H9 (cell line): ENCODE measurements around the gene TSC2. TPM values are rescaled to one million over a fixed set of nuclear protein-coding genes. Genes with fewer than 3 reads are reported as not detected.

Source experiments
- DNase-seq: peaks from one replicate; pipeline ENCODE4 v3.0.0-alpha.2; 2017
- H2AFZ ChIP-seq: one replicate; pipeline ENCODE4 v1.6.1; 2013; ENCODE audit warnings: mild to moderate bottlenecking, low read length, control low read depth, moderate library complexity
- H2AK5ac ChIP-seq: 2 replicates; pipeline ENCODE4 v1.6.1; 2013; ENCODE audit warnings: low read length, control low read depth, mixed read lengths; ENCODE audit not compliant: insufficient read length
- H2BK120ac ChIP-seq: one replicate; pipeline ENCODE4 v1.6.1; 2013; ENCODE audit warnings: low read depth, mild to moderate bottlenecking, low read length, control low read depth, inconsistent platforms; ENCODE audit not compliant: poor library complexity, severe bottlenecking
- H2BK12ac ChIP-seq: 2 replicates; pipeline ENCODE4 v1.6.1; 2013; ENCODE audit warnings: low read length, control low read depth, mixed read lengths, low read depth; ENCODE audit not compliant: insufficient read length
- H2BK15ac ChIP-seq: 2 replicates; pipeline ENCODE4 v1.6.1; 2013; ENCODE audit warnings: low read depth, low read length, control low read depth
- H2BK20ac ChIP-seq: one replicate; pipeline ENCODE4 v1.6.1; 2013; ENCODE audit warnings: low read depth, mild to moderate bottlenecking, low read length, control low read depth, inconsistent platforms; ENCODE audit not compliant: poor library complexity, severe bottlenecking
- H2BK5ac ChIP-seq: 2 replicates; pipeline ENCODE4 v1.6.1; 2013; ENCODE audit warnings: low read length, control low read depth, mixed read lengths; ENCODE audit not compliant: insufficient read length
- H3K14ac ChIP-seq: 2 replicates; pipeline ENCODE4 v1.6.1; 2013; ENCODE audit warnings: low read length, control low read depth; ENCODE audit not compliant: insufficient read depth
- H3K18ac ChIP-seq: 2 replicates; pipeline ENCODE4 v1.6.1; 2013; ENCODE audit warnings: low read depth, mild to moderate bottlenecking, mixed read lengths, low read length, control low read depth; ENCODE audit not compliant: insufficient read length
- H3K23ac ChIP-seq: 2 replicates; pipeline ENCODE4 v1.6.1; 2013; ENCODE audit warnings: low read length, control low read depth, mixed read lengths, low read depth; ENCODE audit not compliant: insufficient read length
- H3K23me2 ChIP-seq: 2 replicates; pipeline ENCODE4 v1.6.1; 2013; ENCODE audit warnings: low read depth, mild to moderate bottlenecking, mixed read lengths, low read length, control low read depth; ENCODE audit not compliant: insufficient read length, poor library complexity, severe bottlenecking
- H3K27ac ChIP-seq: 2 replicates; pipeline ENCODE4 v1.5.1; 2013; ENCODE audit warnings: low read length, control low read depth, mixed read lengths, low read depth; ENCODE audit not compliant: insufficient read length
- H3K27me3 ChIP-seq: 2 replicates; pipeline ENCODE4 v1.6.1; 2013; ENCODE audit warnings: low read length, control low read depth, inconsistent platforms; ENCODE audit not compliant: insufficient read depth
- H3K4ac ChIP-seq: 2 replicates; pipeline ENCODE4 v1.6.1; 2013; ENCODE audit warnings: low read depth, mild to moderate bottlenecking, control low read depth, inconsistent platforms, low read length, moderate library complexity
- H3K4me1 ChIP-seq: 2 replicates; pipeline ENCODE4 v1.6.1; 2013; ENCODE audit warnings: low read length, control low read depth, inconsistent platforms; ENCODE audit not compliant: insufficient read depth
- H3K4me2 ChIP-seq: 2 replicates; pipeline ENCODE4 v1.6.1; 2013; ENCODE audit warnings: low read length, control low read depth, mixed read lengths; ENCODE audit not compliant: insufficient read length, insufficient read depth
- H3K56ac ChIP-seq: 2 replicates; pipeline ENCODE4 v1.6.1; 2013; ENCODE audit warnings: low read depth, mild to moderate bottlenecking, mixed read lengths, low read length, control low read depth; ENCODE audit not compliant: insufficient read length
- H3K79me1 ChIP-seq: 2 replicates; pipeline ENCODE4 v1.6.1; 2013; ENCODE audit warnings: low read depth, mild to moderate bottlenecking, moderate library complexity, low read length, control low read depth, inconsistent platforms; ENCODE audit not compliant: insufficient read depth, poor library complexity, severe bottlenecking
- H3K79me2 ChIP-seq: 2 replicates; pipeline ENCODE4 v1.6.1; 2013; ENCODE audit warnings: low read length, control low read depth, inconsistent platforms; ENCODE audit not compliant: insufficient read depth
- H3K9ac ChIP-seq: 2 replicates; pipeline ENCODE4 v1.6.1; 2013; ENCODE audit warnings: low read length, control low read depth, mixed read lengths; ENCODE audit not compliant: insufficient read length; ENCODE audit errors: extremely low read depth
- H3K9me3 ChIP-seq: one replicate; pipeline ENCODE4 v1.6.1; 2013; ENCODE audit warnings: low read depth, low read length, inconsistent platforms; ENCODE audit not compliant: control insufficient read depth
- H3T11ph ChIP-seq: one replicate; pipeline ENCODE4 v1.6.1; 2013; ENCODE audit warnings: mild to moderate bottlenecking, low read length, control low read depth, inconsistent platforms
- H4K20me1 ChIP-seq: one replicate; pipeline ENCODE4 v1.6.1; 2013; ENCODE audit not compliant: control insufficient read depth, insufficient read length, insufficient read depth
- H4K5ac ChIP-seq: 2 replicates; pipeline ENCODE4 v1.6.1; 2013; ENCODE audit warnings: low read depth, mild to moderate bottlenecking, mixed read lengths, low read length, control low read depth; ENCODE audit not compliant: insufficient read length
- H4K8ac ChIP-seq: replicated peaks from 2 replicates; pipeline ENCODE4 v1.6.1; 2013; ENCODE audit warnings: low read length, control low read depth, mixed read lengths, low read depth; ENCODE audit not compliant: insufficient read length
- H4K91ac ChIP-seq: 2 replicates; pipeline ENCODE4 v1.6.1; 2013; ENCODE audit warnings: low read depth, mild to moderate bottlenecking, moderate library complexity, mixed read lengths, low read length, control low read depth; ENCODE audit not compliant: insufficient read length
- H3K27ac Mint-ChIP-seq, 3 experiments: 2 replicates in 2 of 3; 3 replicates in 1 of 3; pipeline ENCODE4 v1.8.0; 2020 to 2021; ENCODE audit warnings: mixed read lengths in 3 of 3, mild to moderate bottlenecking in 1 of 3, moderate library complexity in 1 of 3
- H3K27me3 Mint-ChIP-seq: 2 replicates; pipeline ENCODE4 v1.8.0; 2021; ENCODE audit warnings: low read depth, mild to moderate bottlenecking, moderate library complexity, mixed read lengths
- H3K36me3 Mint-ChIP-seq, 3 experiments: 2 replicates in 2 of 3; 3 replicates in 1 of 3; pipeline ENCODE4 v1.8.0; 2020 to 2021; ENCODE audit warnings: low read depth in 3 of 3, mixed read lengths in 3 of 3; ENCODE audit not compliant: insufficient read depth in 1 of 3
- H3K4me1 Mint-ChIP-seq, 2 experiments: 2 replicates each; pipeline ENCODE4 v1.8.0; 2020; ENCODE audit warnings: mixed read lengths in 2 of 2
- H3K4me3 Mint-ChIP-seq, 2 experiments: 2 replicates in 1 of 2; 3 replicates in 1 of 2; pipeline ENCODE4 v1.8.0; 2020 to 2021; ENCODE audit warnings: mild to moderate bottlenecking in 2 of 2, mixed read lengths in 2 of 2, moderate library complexity in 1 of 2
- H3K9me3 Mint-ChIP-seq, 2 experiments: 2 replicates in 1 of 2; 3 replicates in 1 of 2; pipeline ENCODE4 v1.8.0; 2020; ENCODE audit warnings: mild to moderate bottlenecking in 2 of 2, mixed read lengths in 2 of 2, moderate library complexity in 1 of 2
- CTCF ChIP-seq: fragments of 200-600 bp; sonication (generic); conservative IDR thresholded peaks from 3 replicates; pipeline ENCODE4 v1.8.0; 2021; ENCODE audit warnings: antibody characterized with exemption, mild to moderate bottlenecking
- WGBS: extraction: QIAGEN DNeasy Blood & Tissue Kit; methylation state at CpG from one replicate; pipeline ENCODE4 v1.1.7; 2013; ENCODE audit warnings: missing lambda C conversion rate, low lambda C conversion rate, mixed read lengths; ENCODE audit not compliant: insufficient read length; ENCODE audit errors: extremely low coverage; 5-methylcytosine and 5-hydroxymethylcytosine counted together
- total RNA-seq: library from RNA; stranded (reverse); gene quantifications from 2 replicates; pipeline ENCODE4 v1.2.1, GENCODE V29; 2021

TSC2 gene
- total RNA-seq, 1 experiment from 2014 or later: 122 TPM

DNA sequence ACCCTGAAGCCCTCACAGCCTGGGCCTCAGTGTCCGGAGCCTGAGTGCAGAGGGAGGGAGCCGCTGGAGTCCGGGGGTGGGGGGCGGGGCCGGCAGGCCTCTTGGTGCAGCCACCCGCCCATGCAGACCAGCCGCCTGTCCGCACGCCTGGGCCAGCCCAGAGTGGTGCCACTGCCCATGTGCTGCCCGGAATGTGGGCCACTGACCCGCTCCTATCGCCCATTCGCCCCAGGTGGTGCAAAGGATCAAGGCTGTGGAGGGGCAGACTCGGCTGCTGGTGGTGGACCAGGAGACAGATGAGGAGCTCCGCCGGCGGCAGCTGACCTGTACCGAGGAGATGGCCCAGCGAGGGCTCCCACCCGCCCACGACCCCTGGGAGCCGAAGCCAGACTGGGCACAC lies 18.4 kb upstream of the TSC2 start:
- H3K79me2 ChIP-seq: no peaks in the 10 kb centered on the region
- H3K23me2 ChIP-seq: peaks cover 3% of the 10 kb centered on the region
- H3T11ph ChIP-seq: no peak overlapping the region
- H2BK120ac ChIP-seq: no peak overlapping the region
- no peak overlapping the region for H3K56ac ChIP-seq
- no peak overlapping the region for H3K4me2 ChIP-seq
- TF ChIP-seq CTCF: no peak
- H3K36me3 Mint-ChIP-seq: no peaks in the 10 kb centered on the region
- H3K27me3 ChIP-seq: peaks cover 7% of the 10 kb centered on the region; the same call in 1 of the 2 replicates
- H3K18ac ChIP-seq: no peak overlapping the region
- H3K23ac ChIP-seq: no peak overlapping the region
- no peak overlapping the region for H3K27ac ChIP-seq
- H4K5ac ChIP-seq: no peak overlapping the region
- H3K27ac Mint-ChIP-seq: no peak overlapping the region
- no peaks in the 10 kb centered on the region for H3K79me1 ChIP-seq
- H3K14ac ChIP-seq: no peak overlapping the region
- H4K8ac ChIP-seq: no peak overlapping the region
- H3K9me3 Mint-ChIP-seq: no peaks in the 10 kb centered on the region
- no peak overlapping the region for H2AFZ ChIP-seq
- no peak overlapping the region for H4K91ac ChIP-seq
- H2BK20ac ChIP-seq: no peak overlapping the region
- H3K9ac ChIP-seq: no peak overlapping the region
- peaks cover 25% of the 10 kb centered on the region for H3K27me3 Mint-ChIP-seq
- H2AK5ac ChIP-seq: no peak overlapping the region
- H3K4me3 Mint-ChIP-seq: no peak overlapping the region
- H4K20me1 ChIP-seq: no peaks in the 10 kb centered on the region
- H2BK15ac ChIP-seq: no peak overlapping the region
- no peak for DNase-seq
- no peaks in the 10 kb centered on the region for H3K9me3 ChIP-seq
- no peaks in the 10 kb centered on the region for H3K4me1 ChIP-seq
- WGBS: no CpG with 5 or more reads among the region's 22 CpGs
- H2BK12ac ChIP-seq: no peak overlapping the region
- H3K4ac ChIP-seq: no peak overlapping the region
- H3K4me1 Mint-ChIP-seq: peaks cover 7 to 8% of the 10 kb centered on the region in 2 experiments
- H2BK5ac ChIP-seq: no peak overlapping the region
